ENCODE results near the gene ZNF236.
"Not testable (repeated sequence)": the region's sequence is repeated elsewhere in the genome, so short reads cannot be mapped to it uniquely, and the experiment has no call there.

Gene ZNF236

GRCh38 chr18:77012806-77013541, 190.6 kb downstream of the ZNF236 start:
- DNase-seq: no peak

- DNase-seq: no peak
Measured at GRCh38 chr18:77013811-77014521, 191.6 kb downstream of the ZNF236 start.

- no peak for DNase-seq
Measured at GRCh38 chr18:77014538-77014937, 192.2 kb downstream of the ZNF236 start.

GRCh38 chr18:77015169-77015568, 192.8 kb downstream of the ZNF236 start:
- peak; percentile 55 for DNase-seq

GRCh38 chr18:77015771-77016710, 193.7 kb downstream of the ZNF236 start:
- no peak for DNase-seq

- no peak for DNase-seq
Measured at GRCh38 chr18:77016936-77017335, 194.6 kb downstream of the ZNF236 start.

- DNase-seq: no peak
Measured at GRCh38 chr18:77017355-77017754, 195.0 kb downstream of the ZNF236 start.

- DNase-seq: not testable (repeated sequence)
Measured at GRCh38 chr18:77018650-77019049, 196.3 kb downstream of the ZNF236 start.

GRCh38 chr18:77019641-77020040, 197.3 kb downstream of the ZNF236 start:
- DNase-seq: no peak

All from hematopoietic multipotent progenitor cell treated with erythropoietin and hydrocortisone succinate and interleukin-3 and kit ligand, for 6 days (in vitro differentiated cells).